Astrocyte (in vitro differentiated cells and primary cell): ENCODE measurements around the gene CCDC69.
"Not testable (repeated sequence)": the region's sequence is repeated elsewhere in the genome, so short reads cannot be mapped to it uniquely, and the experiment has no call there.

Source experiments
- EZH2 ChIP-seq: IDR thresholded peaks from 2 replicates; pipeline ENCODE4 v1.6.1; 2012; ENCODE audit warnings: mild to moderate bottlenecking, low read length, inconsistent platforms; ENCODE audit not compliant: insufficient read depth
- TF ChIP-seq, protein P1 (sequence below): IDR thresholded peaks from 2 replicates; pipeline ENCODE4 v1.5.1; 2011; ENCODE audit warnings: low read depth, mild to moderate bottlenecking, inconsistent platforms, low read length, moderate library complexity; ENCODE audit not compliant: insufficient read depth

DNA sequence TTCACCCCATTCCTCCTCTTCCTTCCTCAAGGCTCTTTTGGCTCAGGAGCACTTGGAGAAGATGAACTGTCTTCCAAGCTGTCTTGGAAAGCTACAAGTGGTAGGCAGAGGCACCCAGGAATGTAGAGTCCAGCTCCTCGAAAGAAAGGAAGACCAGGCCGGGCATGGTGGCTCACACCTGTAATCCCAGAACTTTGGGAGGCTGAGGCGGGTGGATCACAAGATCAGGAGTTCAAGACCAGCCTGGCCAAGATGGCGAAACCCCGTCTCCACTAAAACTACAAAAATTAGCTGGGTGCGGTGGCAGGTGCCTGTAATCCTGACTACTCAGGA lies 11.3 kb upstream of the CCDC69 start:
- not testable (repeated sequence) for TF ChIP-seq EZH2
- TF ChIP-seq, protein P1, sequence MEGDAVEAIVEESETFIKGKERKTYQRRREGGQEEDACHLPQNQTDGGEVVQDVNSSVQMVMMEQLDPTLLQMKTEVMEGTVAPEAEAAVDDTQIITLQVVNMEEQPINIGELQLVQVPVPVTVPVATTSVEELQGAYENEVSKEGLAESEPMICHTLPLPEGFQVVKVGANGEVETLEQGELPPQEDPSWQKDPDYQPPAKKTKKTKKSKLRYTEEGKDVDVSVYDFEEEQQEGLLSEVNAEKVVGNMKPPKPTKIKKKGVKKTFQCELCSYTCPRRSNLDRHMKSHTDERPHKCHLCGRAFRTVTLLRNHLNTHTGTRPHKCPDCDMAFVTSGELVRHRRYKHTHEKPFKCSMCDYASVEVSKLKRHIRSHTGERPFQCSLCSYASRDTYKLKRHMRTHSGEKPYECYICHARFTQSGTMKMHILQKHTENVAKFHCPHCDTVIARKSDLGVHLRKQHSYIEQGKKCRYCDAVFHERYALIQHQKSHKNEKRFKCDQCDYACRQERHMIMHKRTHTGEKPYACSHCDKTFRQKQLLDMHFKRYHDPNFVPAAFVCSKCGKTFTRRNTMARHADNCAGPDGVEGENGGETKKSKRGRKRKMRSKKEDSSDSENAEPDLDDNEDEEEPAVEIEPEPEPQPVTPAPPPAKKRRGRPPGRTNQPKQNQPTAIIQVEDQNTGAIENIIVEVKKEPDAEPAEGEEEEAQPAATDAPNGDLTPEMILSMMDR = not testable (repeated sequence)
